Liver (tissue), 9 donors: ENCODE data around the gene SLC20A1. TPM values are rescaled to one million over a fixed set of nuclear protein-coding genes. Genes with fewer than 3 reads are reported as not detected.

Experiments
- DNase-seq: peaks from one replicate; pipeline ENCODE4 v3.0.0-alpha.2; 2017; ENCODE audit warnings: low spot score
- H3K27ac ChIP-seq, 2 donors: one replicate each; pipeline ENCODE4 v1.7.0; 2013; ENCODE audit warnings: inconsistent platforms in 2 of 2, low read length in 2 of 2, control low read depth in 1 of 2, low read depth in 1 of 2, mild to moderate bottlenecking in 1 of 2
- H3K27me3 ChIP-seq, 4 donors: one replicate each; pipeline versions ENCODE4 v1.6.1 to v1.7.0; 2013; ENCODE audit warnings: low read length in 3 of 4, inconsistent platforms in 1 of 4, mild to moderate bottlenecking in 1 of 4, moderate library complexity in 1 of 4; ENCODE audit not compliant: control insufficient read depth in 4 of 4, insufficient read depth in 4 of 4
- H3K36me3 ChIP-seq, 4 donors: one replicate each; pipeline versions ENCODE4 v1.6.1 to v1.7.0; 2013; ENCODE audit warnings: low read length in 3 of 4, mild to moderate bottlenecking in 3 of 4, low read depth in 1 of 4, moderate library complexity in 1 of 4; ENCODE audit not compliant: control insufficient read depth in 4 of 4, insufficient read depth in 3 of 4
- H3K4me1 ChIP-seq, 4 donors: one replicate each; pipeline versions ENCODE4 v1.6.1 to v1.7.0; 2013; ENCODE audit warnings: low read length in 3 of 4, mild to moderate bottlenecking in 3 of 4, moderate library complexity in 1 of 4; ENCODE audit not compliant: control insufficient read depth in 4 of 4, insufficient read depth in 4 of 4
- H3K4me3 ChIP-seq, 3 donors: one replicate each; pipeline versions ENCODE4 v1.6.1 to v1.7.0; 2013; ENCODE audit warnings: low read length in 3 of 3, control low read depth in 1 of 3, low read depth in 1 of 3, mild to moderate bottlenecking in 1 of 3
- H3K9ac ChIP-seq, 2 donors: one replicate each; pipeline ENCODE4 v1.7.0; 2013; ENCODE audit warnings: low read length in 2 of 2, mild to moderate bottlenecking in 2 of 2, moderate library complexity in 2 of 2, control low read depth in 1 of 2, low read depth in 1 of 2
- H3K9me3 ChIP-seq, 4 donors: one replicate each; pipeline versions ENCODE4 v1.6.1 to v1.7.0; 2013; ENCODE audit warnings: low read length in 3 of 4; ENCODE audit not compliant: control insufficient read depth in 4 of 4
- ATF3 ChIP-seq: IDR thresholded peaks from 2 replicates; pipeline ENCODE4 v1.6.1; 2016; ENCODE audit warnings: antibody characterized with exemption
- CTCF ChIP-seq: fragments of 150-350 bp; IDR thresholded peaks from 2 replicates; pipeline ENCODE4 v1.5.1; 2017; ENCODE audit warnings: improper control_type of control experiment, low read depth, low read length; ENCODE audit not compliant: missing input control
- EGR1 ChIP-seq, 2 donors: IDR thresholded peaks; 2 replicates each; pipeline ENCODE4 v1.6.1; 2016 to 2018; ENCODE audit warnings: antibody characterized with exemption in 2 of 2, low read depth in 2 of 2
- FOXA1 ChIP-seq: IDR thresholded peaks from 2 replicates; pipeline ENCODE4 v1.6.1; 2016; ENCODE audit warnings: antibody characterized with exemption
- FOXA2 ChIP-seq: IDR thresholded peaks from 2 replicates; pipeline ENCODE4 v1.6.1; 2016; ENCODE audit warnings: antibody characterized with exemption
- GABPA ChIP-seq, 2 donors: IDR thresholded peaks in 1 of 2; conservative IDR thresholded peaks in 1 of 2; 2 replicates each; pipeline ENCODE4 v1.6.1; 2016; ENCODE audit warnings: antibody characterized with exemption in 2 of 2, mild to moderate bottlenecking in 1 of 2, moderate library complexity in 1 of 2
- HNF4A ChIP-seq, 2 donors: conservative IDR thresholded peaks; 2 replicates each; pipeline ENCODE4 v1.6.1; 2016; ENCODE audit warnings: antibody characterized with exemption in 2 of 2, mild to moderate bottlenecking in 2 of 2
- HNF4G ChIP-seq: IDR thresholded peaks from 2 replicates; pipeline ENCODE4 v1.6.1; 2016; ENCODE audit warnings: antibody characterized with exemption
- JUND ChIP-seq, 2 donors: IDR thresholded peaks; 2 replicates each; pipeline ENCODE4 v1.6.1; 2016; ENCODE audit warnings: antibody characterized with exemption in 2 of 2
- MAX ChIP-seq: IDR thresholded peaks from 2 replicates; pipeline ENCODE4 v1.6.1; 2016; ENCODE audit warnings: antibody characterized with exemption
- REST ChIP-seq: IDR thresholded peaks from 2 replicates; pipeline ENCODE4 v1.6.1; 2016; ENCODE audit warnings: antibody characterized with exemption, mild to moderate bottlenecking
- RXRA ChIP-seq, 2 donors: IDR thresholded peaks; 2 replicates each; pipeline ENCODE4 v1.6.1; 2017 to 2018; ENCODE audit warnings: antibody characterized with exemption in 2 of 2, mild to moderate bottlenecking in 1 of 2
- TAF1 ChIP-seq: conservative IDR thresholded peaks from 2 replicates; pipeline ENCODE4 v1.6.1; 2016; ENCODE audit warnings: antibody characterized with exemption, mild to moderate bottlenecking
- YY1 ChIP-seq: IDR thresholded peaks from 2 replicates; pipeline ENCODE4 v1.6.1; 2016; ENCODE audit warnings: antibody characterized with exemption, mild to moderate bottlenecking
- ZBTB33 ChIP-seq: IDR thresholded peaks from 2 replicates; pipeline ENCODE4 v1.6.1; 2016; ENCODE audit warnings: antibody characterized with exemption
- WGBS: extraction: QIAGEN DNeasy Blood & Tissue Kit; methylation state at CpG from one replicate; pipeline ENCODE4 v1.1.7; 2013; 5-methylcytosine and 5-hydroxymethylcytosine counted together
- polyA plus RNA-seq, 2 donors: library from polyadenylated mRNA; stranded (reverse) in 1 of 2; unstranded in 1 of 2; fragments of 200-250 nt in 1 of 2; fragments of >200 nt in 1 of 2; fragmentation: Nextera tagmentation in 1 of 2; extraction: Ambion mirVana in 1 of 2; gene quantifications; one replicate each; pipeline versions ENCODE4 v1.2.1 to v1.2.3, GENCODE V29; 2013 to 2015
- total RNA-seq, 2 donors: library from RNA; depleted of rRNA; stranded (reverse); fragments of >200 nt; gene quantifications; one replicate each; pipeline ENCODE4 v1.2.3, GENCODE V29; 2014
- donor health status: healthy.
- donor health status: healthy.
- donor health status: healthy.
- donor health status: healthy.
- donor health status: healthy.

Gene SLC20A1
- total and polyA plus RNA-seq, 4 donors = 15.3 to 56.9 (median 20.0) TPM

- no peak for TF ChIP-seq RXRA (IDR thresholded peaks at IDR 0.05)
- no peak for TF ChIP-seq TAF1
- no peak for TF ChIP-seq JUND (IDR thresholded peaks at IDR 0.05)
- TF ChIP-seq HNF4G = no peak
- TF ChIP-seq MAX = no peak
- TF ChIP-seq ATF3 = no peak
Measured at GRCh38 chr2:112629224-112629623, 16.5 kb upstream of the SLC20A1 start (continued).

- Histone ChIP-seq H3K9me3 (no peaks in the 10 kb centered on the region), H3K4me3 (no peak overlapping the region), H3K27me3 (no peaks in the 10 kb centered on the region), H3K9ac (no peak overlapping the region), H3K36me3 (no peaks in the 10 kb centered on the region), H3K4me1 (peaks cover 0 to 7% (median 2%) of the 10 kb centered on the region in 4 donors), H3K27ac (no peak overlapping the region)
- TF ChIP-seq CTCF (no peak), ZBTB33 (no peak), EGR1 (IDR thresholded peaks at IDR 0.05; ENCODE audit: low read depth in 2 of 2) (no peak), RXRA (IDR thresholded peaks at IDR 0.05) (no peak), MAX (no peak)
- no peak for DNase-seq
- 95% methylated on average over 8 of the region's 8 CpGs for WGBS
Measured at GRCh38 chr2:112629823-112630222, 15.9 kb upstream of the SLC20A1 start.

GRCh38 chr2:112630268-112630667 lies 15.5 kb upstream of the SLC20A1 start:
- no peak for TF ChIP-seq FOXA1
- TF ChIP-seq GABPA (IDR thresholded peaks at IDR 0.05 in 1 of 2, conservative IDR thresholded peaks at IDR 0.05 in 1 of 2) = no peak
- TF ChIP-seq EGR1 (IDR thresholded peaks at IDR 0.05; ENCODE audit: low read depth in 2 of 2) = no peak
- TF ChIP-seq FOXA2 = no peak
- TF ChIP-seq JUND (IDR thresholded peaks at IDR 0.05) = no peak
- TF ChIP-seq ATF3 = no peak
- no peak for TF ChIP-seq YY1
- TF ChIP-seq HNF4A (conservative IDR thresholded peaks at IDR 0.05) = no peak
- TF ChIP-seq RXRA (IDR thresholded peaks at IDR 0.05) = no peak
- no peak for TF ChIP-seq MAX
- no peak for TF ChIP-seq ZBTB33
- no peak for TF ChIP-seq REST
- TF ChIP-seq HNF4G = no peak
- no peak for TF ChIP-seq TAF1
- no peak for TF ChIP-seq CTCF
- H3K36me3 ChIP-seq = no peaks in the 10 kb centered on the region
- DNase-seq = no peak
- no peak overlapping the region for H3K9ac ChIP-seq
- no peak overlapping the region for H3K4me3 ChIP-seq
- H3K9me3 ChIP-seq = no peaks in the 10 kb centered on the region
- peaks cover 0 to 7% (median 2%) of the 10 kb centered on the region in 4 donors for H3K4me1 ChIP-seq
- no peaks in the 10 kb centered on the region for H3K27me3 ChIP-seq
- 78% methylated on average over 4 of the region's 4 CpGs for WGBS
- no peak overlapping the region for H3K27ac ChIP-seq
